Activated CD4-positive, alpha-beta T cell treated with anti-CD3 and anti-CD28 coated beads, Interleukin-2, Interleukin-4, amounts not matched to agents 100 ng/mL and 50 ng/mL, durations not matched to agents 16 hours and 8 hours (primary cell): ENCODE measurements around the gene CTSW.

Source experiments
- DNase-seq: peaks from one replicate; pipeline ENCODE4 v3.0.0-alpha.2; 2020; ENCODE audit warnings: low spot score

The CTSW gene

DNA sequence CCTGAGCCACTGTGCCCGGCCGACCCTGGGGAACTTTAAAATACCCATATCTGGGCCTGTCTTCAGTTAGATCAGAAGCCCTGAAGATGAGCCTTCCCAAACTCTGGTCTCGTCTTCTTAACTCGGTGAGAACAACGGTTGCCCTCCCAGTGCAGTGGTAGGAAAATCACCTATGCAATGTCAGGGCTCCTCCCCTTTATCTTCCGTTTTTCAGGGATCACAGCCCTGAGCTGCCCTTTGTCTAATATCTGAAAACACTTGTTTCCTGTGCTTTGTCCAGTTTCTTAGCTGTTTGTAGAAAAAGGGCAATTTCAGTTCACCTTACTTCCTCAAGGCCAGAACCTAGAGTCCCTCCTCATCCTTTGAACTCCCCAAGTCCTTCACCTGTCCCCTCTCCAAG lies 49.0 kb downstream of the CTSW start:
- no peak for DNase-seq

DNA sequence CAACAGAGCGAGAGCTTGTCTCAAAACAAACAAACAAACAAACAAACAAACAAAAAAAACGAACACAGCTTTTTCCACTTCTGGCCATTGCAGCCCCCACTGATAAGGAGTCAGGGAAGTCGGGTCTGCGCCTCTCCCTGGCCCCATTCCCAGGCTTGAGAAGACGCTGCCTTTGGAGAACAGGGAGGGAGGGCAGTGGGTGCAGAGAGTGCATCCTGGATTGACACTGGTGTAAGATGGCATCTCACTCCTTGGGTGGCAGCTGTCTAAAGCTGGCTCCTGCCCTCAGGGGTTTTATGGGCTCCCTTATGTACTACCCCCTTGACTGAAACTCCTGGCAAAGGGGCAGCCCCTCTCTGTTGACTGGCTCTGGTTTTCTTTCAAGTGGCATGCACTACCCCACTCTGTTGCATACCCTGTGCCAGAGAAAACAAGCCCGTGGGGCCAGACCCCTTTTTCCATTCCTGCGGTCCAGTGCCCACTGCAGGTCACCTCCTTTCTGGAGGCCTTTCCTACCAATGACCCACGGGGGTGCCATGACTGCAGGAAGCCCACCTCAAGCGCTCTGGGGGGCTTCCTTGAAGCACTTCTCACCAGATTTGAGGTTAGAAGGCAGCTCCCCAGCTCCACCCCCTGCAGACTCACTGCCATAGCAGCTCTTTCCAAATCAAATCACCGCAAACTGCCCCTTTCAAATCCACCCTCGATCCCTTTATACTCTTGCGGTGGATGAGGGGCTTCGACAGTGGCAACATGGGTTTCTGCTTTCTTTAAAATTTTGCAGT lies 52.3 kb downstream of the CTSW start:
- DNase-seq, result no peak

DNA sequence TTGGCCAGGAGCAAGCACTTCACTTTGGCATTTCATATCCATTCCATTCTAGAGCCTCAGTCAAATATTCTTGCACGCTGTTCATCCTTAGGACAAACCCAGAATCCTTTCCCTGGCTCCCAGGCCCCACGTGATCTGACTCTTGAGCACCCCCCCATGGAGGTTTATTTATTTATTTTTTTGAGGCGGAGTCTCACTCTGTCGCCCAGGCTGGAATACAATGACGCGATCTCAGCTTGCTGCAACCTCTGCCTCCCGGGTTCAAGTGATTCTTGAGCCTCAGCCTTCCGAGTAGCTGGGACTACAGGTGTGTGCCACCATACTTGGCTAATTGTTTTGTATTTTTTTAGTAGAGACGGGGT lies 52.9 kb downstream of the CTSW start:
- DNase-seq, result no peak
